ENCODE data around the gene COL16A1. TPM values are rescaled to one million over a fixed set of nuclear protein-coding genes. Genes with fewer than 3 reads are reported as not detected.

The COL16A1 gene
- total RNA-seq, 1 donor from 2014 or later, result 339 TPM

DNA sequence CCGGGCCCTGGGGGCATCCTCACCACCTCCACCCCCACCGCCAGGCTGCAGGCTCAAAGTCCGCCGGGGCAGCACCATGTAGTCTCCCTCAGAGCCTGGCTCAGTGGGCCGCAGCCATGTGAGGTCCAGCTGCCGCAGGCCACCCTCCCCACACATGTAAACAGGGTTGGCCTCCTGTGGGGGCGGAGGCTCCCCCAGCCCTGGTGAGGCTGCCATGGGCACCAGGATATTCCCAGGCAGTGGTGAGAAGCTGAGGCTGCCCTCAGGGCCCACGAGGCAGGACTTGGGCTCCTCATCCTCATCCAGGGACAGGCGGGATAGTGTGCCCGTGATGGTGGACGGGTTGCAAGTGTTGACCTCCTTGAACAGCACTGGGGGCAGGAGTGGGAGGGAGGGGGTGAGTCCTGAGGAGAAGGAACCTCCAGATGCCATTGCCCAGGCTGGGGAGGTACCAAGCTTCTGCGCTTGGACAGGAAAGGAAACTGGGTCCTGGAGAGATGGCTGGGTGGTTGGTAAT lies 27.3 kb upstream of the COL16A1 start:
- no peaks in the 10 kb centered on the region for H3K27me3 ChIP-seq
- H3K27ac ChIP-seq, result no peak overlapping the region
- intact Hi-C loops (cut with DNase I), result no loop called here
- TF ChIP-seq, protein P1, sequence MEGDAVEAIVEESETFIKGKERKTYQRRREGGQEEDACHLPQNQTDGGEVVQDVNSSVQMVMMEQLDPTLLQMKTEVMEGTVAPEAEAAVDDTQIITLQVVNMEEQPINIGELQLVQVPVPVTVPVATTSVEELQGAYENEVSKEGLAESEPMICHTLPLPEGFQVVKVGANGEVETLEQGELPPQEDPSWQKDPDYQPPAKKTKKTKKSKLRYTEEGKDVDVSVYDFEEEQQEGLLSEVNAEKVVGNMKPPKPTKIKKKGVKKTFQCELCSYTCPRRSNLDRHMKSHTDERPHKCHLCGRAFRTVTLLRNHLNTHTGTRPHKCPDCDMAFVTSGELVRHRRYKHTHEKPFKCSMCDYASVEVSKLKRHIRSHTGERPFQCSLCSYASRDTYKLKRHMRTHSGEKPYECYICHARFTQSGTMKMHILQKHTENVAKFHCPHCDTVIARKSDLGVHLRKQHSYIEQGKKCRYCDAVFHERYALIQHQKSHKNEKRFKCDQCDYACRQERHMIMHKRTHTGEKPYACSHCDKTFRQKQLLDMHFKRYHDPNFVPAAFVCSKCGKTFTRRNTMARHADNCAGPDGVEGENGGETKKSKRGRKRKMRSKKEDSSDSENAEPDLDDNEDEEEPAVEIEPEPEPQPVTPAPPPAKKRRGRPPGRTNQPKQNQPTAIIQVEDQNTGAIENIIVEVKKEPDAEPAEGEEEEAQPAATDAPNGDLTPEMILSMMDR (IDR thresholded peaks at IDR 0.05), result no peak
- no peak overlapping the region for H3K4me3 ChIP-seq
- DNase-seq (ENCODE audit: low spot score in 2 of 2), result no peak
- no peaks in the 10 kb centered on the region for H3K36me3 ChIP-seq
- H3K9me3 ChIP-seq, result no peaks in the 10 kb centered on the region
- H3K4me1 ChIP-seq, result no peaks in the 10 kb centered on the region

DNA sequence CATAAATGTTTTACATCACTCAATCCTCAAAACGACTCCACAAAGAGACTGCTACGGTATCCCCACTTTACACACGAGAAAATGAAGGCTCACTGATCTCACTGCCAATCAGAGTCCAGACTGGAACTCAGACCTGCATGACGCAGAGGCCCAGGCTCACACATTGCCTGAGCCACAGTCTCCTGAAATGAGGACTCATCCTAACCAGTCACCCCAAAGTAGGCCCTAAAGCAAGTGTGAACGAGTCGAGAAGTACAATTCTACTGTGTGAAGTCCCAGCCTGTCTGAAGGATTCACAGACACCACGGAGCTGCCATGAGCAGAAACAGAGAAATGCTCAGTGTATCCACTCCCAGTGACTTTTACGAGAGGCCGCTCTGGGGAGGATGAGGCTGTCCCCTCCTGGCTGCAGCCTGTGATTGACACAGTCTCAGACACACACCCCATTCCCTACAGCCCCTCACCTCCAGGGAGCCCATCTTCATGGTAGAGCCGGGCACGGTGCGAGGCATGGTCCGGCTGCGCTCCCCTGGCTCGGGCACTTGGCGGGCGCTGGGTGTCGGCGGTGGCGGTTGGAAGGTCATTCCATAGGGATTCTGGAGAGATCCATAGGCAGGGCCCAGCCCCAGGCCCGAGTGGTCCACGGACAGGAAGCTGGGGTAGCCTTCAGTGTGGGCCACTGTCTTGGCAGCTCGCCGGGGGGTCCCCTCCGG lies 26.7 kb upstream of the COL16A1 start:
- TF ChIP-seq, protein P1 (IDR thresholded peaks at IDR 0.05), result no peak
- Histone ChIP-seq H3K36me3 (no peaks in the 10 kb centered on the region), H3K9me3 (no peaks in the 10 kb centered on the region), H3K27ac (no peak overlapping the region), H3K4me3 (no peak overlapping the region), H3K4me1 (no peaks in the 10 kb centered on the region), H3K27me3 (no peaks in the 10 kb centered on the region)
- no peak for DNase-seq (ENCODE audit: low spot score in 2 of 2)
- intact Hi-C loops (cut with DNase I), result no loop called here

DNA sequence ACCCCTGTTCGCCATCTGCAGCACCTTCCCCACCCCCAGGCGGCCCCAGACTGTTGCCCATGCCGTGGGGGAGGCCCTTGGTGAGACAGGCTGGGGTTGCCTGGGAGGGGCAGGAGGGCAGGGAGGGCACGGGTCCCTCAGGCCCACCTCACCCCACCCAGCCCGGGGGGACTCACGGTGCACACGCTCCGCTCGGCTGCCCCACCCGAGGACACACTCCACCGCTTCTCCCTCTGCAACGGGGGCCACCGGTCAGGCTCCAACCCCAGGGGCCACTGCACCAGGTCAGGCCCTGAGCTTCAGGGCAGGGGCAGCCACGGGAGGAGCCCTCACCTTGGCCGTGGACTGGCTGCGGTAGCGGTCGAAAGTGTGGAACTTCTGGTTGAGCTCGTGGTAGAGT lies 24.0 kb upstream of the COL16A1 start:
- Histone ChIP-seq H3K27ac (no peak overlapping the region), H3K4me1 (no peaks in the 10 kb centered on the region), H3K4me3 (no peak overlapping the region), H3K9me3 (no peaks in the 10 kb centered on the region), H3K36me3 (no peaks in the 10 kb centered on the region), H3K27me3 (no peaks in the 10 kb centered on the region)
- intact Hi-C loops (cut with DNase I), result no loop called here
- no peak for DNase-seq (ENCODE audit: low spot score in 2 of 2)
- TF ChIP-seq, protein P1 (IDR thresholded peaks at IDR 0.05), result no peak

DNA sequence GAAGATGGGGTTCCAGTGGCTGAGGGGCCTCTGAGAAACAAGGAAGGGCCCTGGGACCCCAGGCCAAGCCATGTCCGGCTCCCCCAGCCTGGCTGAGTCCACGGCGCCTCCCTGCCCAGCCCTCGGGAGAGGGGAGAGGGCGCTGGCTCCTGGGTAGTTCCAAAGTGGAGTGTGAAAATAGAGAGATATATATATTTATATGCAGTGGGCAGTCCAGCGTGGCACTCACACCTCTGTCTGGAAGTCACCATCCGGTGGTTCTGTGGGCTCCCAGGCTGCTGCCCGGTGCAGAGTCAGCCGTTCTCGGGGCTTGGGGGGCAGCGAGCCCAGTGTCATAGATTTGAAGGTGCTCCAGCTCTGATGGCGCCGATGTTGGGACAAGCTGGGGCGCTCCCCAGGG lies 23.4 kb upstream of the COL16A1 start:
- no peaks in the 10 kb centered on the region for H3K36me3 ChIP-seq
- H3K9me3 ChIP-seq, result no peaks in the 10 kb centered on the region
- no peak for DNase-seq (ENCODE audit: low spot score in 2 of 2)
- TF ChIP-seq, protein P1 (IDR thresholded peaks at IDR 0.05), result no peak
- H3K27me3 ChIP-seq, result no peaks in the 10 kb centered on the region
- intact Hi-C loops (cut with DNase I), result no loop called here
- H3K4me1 ChIP-seq, result no peaks in the 10 kb centered on the region
- no peak overlapping the region for H3K4me3 ChIP-seq
- H3K27ac ChIP-seq, result no peak overlapping the region

DNA sequence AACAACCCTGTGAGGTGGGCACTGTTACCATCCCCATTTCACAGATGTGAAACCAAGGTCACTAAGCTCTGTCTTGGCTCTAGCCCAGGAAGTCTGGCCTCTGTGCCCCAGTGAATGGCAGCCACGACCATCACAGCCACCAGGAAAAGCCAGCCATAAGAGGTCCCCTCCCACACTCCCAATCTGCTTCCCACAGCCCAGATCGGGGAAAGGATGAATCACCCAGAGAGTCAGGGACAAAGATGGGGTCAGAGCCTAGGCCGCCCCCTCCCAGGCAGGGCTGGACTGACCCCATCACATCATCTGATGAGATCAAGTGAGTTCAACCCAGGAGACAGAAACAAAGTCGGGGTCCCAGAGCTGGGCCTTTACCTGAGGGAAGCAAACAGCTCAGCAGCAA lies 22.9 kb upstream of the COL16A1 start:
- Histone ChIP-seq H3K36me3 (no peaks in the 10 kb centered on the region), H3K4me3 (no peak overlapping the region), H3K4me1 (no peaks in the 10 kb centered on the region), H3K27ac (no peak overlapping the region), H3K27me3 (no peaks in the 10 kb centered on the region), H3K9me3 (no peaks in the 10 kb centered on the region)
- intact Hi-C loops (cut with DNase I), result no loop called here
- TF ChIP-seq, protein P1 (IDR thresholded peaks at IDR 0.05), result no peak
- DNase-seq (ENCODE audit: low spot score in 2 of 2), result no peak
